IPS-NIHi7 (cell line): Measurements from ENCODE around the gene PAK4.
"Not testable (repeated sequence)": the region's sequence is repeated elsewhere in the genome, so short reads cannot be mapped to it uniquely, and the experiment has no call there.

Experiments
- DNase-seq: peaks from one replicate; pipeline ENCODE4 v3.0.0; 2012; ENCODE audit warnings: mixed read lengths; ENCODE audit errors: extremely low spot score

PAK4 gene

DNA sequence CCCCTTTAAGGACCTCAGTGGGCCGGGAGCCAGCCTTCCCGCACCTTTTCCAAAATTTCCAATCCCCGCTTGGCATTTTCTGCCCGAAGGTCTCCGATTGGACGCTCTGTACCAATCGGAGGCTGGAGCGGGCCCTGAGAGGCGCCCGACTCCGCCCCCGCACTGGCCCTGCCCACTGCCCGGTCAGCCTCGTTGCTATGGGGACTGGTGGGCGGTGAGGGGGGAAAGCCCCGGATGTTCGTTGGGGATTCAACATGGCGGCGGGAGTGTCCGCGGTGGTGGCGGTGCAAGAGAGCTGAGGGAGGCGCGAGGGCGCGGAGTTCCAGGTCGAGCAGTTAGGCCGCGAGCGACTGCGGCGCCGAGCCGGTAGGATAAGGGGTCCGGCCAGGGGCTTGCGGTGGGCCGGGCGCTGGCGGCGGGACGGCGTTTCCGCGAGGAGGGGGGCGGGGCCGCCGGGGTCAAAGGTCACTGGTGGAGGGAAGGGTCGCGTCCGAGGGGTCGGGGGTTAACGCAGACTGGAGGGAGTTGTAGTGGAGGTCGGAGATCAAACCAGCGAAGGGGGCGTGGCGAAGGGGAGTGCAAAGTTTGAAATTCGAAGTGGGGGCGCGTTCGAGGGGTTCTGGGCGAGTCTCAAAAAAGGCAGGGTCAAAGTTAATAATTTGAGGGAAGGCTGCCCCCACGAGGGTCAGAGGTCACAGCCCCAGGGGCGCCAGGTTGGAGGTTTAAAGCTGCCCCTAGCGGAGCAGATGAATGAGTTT lies at the start of gene PAK4:
Gene PAK4, plus strand, starts transcription at position 233 of the 758 bp plus-strand sequence. CDS start 43,768 bp downstream, outside the sequence.
- peak; percentile 100 for DNase-seq

DNA sequence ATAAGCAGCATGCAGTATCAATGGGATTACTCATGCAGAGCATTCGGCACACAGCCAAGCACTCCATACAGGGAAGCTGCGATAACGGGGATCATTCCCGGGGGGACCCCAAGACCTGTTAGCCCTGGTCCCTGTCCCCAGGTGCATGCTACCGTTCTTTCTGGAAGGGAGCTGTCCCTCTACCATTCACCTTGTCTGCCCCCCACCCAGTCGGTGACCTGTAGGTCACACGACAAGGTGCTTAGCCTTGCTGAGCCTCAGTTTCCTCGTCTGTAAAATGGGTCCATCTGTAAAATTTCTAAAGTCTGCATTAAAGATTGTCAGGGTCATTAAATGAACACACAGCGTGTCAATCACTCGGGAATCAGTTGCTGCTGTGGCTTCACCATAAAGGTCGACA lies 48.3 kb upstream of the PAK4 start:
- DNase-seq = no peak

GRCh38 chr19:39078436-39079200 lies 47.0 kb upstream of the PAK4 start:
- DNase-seq = no peak

- DNase-seq = no peak
Observed at GRCh38 chr19:39080431-39080830, 45.2 kb upstream of the PAK4 start.

DNA sequence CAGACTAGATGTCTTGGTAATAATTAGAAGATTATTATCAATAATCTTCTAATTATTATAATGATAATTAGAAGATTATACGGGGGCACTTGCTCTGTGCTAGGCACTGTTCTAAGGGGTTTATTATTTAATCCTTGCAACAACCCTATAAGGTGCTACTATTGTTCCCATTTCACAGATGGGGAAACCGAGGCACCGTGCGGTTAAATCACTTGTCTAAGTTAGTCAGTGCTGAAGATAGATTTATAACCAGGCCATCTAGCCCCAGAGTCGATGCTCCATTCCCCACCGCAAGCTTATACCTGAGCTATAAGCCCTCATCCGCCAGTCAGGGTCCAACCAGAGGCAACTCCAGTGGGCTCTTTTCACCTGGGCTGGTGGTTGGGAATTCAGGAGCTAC lies 43.4 kb upstream of the PAK4 start:
- no peak for DNase-seq

- DNase-seq = no peak
Observed at GRCh38 chr19:39082745-39083598, 42.6 kb upstream of the PAK4 start.

- no peak for DNase-seq
Observed at GRCh38 chr19:39083599-39083982, 42.0 kb upstream of the PAK4 start.

DNA sequence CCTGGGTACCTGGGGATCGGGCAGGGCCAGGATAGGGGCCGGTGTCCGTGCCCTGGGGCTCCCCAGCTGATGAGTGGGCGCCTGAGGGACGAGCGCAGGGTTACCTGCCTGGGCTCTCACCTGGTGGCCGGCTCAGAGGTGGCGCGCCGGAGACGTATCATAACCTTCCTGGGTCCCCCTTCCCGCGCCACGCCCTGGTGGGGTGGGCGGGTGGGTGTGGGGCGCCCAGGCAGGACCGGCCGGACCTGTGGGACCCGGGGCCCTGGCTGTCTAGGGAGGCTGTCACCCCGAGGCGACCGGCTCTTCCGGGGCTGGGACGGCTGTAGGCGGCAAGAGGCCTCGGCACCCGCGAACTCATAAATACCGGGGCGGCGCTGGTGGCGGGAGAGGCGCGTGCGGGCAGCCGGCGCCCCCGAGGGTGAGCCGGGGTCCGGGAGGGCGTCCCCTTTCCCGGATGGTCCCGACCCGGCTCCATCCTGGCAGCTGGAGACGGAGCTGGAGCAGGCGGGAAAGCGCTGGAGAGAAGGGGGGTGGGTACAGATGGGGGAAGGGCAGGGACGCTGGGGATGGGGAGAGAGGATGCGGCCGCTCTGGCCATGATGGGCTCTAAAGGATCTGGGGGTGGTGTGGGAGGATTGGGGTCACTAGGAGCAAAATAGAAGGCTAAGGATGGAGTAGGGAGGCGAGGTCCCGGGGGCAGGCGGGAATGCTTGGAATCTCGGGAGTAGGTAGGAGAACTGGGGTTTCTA lies 41.4 kb upstream of the PAK4 start, which contains the start of gene ACP7:
Gene ACP7, plus strand, starts transcription at position 386 of the 749 bp plus-strand sequence. CDS start 902 bp downstream, outside the sequence.
- DNase-seq = peak; percentile 47

GRCh38 chr19:39084732-39085080 lies 40.9 kb upstream of the PAK4 start:
- no peak for DNase-seq

GRCh38 chr19:39085392-39085791 lies 40.2 kb upstream of the PAK4 start:
- DNase-seq = no peak

GRCh38 chr19:39086386-39086785 lies 39.2 kb upstream of the PAK4 start:
- DNase-seq = no peak

- no peak for DNase-seq
Observed at GRCh38 chr19:39087907-39088686, 37.5 kb upstream of the PAK4 start.

DNA sequence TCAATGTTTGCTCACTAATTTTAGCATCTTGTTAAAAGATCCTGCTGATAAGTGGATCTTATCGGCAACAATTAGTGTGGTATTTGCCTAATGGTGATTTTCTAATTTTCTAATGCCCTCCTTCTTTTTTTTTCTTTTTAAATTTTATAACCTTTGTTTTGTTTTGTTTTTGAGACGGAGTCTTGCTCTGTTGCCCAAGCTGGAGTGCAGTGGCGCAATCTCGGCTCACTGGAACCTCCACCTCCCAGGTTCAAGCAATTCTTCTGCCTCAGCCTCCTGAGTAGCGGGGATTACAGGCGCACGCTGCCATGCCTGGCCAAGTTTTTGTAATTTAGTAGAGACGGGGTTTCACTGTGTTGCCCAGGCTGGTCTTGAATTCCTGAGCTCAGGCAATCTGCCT lies 35.6 kb upstream of the PAK4 start:
- DNase-seq = not testable (repeated sequence)

DNA sequence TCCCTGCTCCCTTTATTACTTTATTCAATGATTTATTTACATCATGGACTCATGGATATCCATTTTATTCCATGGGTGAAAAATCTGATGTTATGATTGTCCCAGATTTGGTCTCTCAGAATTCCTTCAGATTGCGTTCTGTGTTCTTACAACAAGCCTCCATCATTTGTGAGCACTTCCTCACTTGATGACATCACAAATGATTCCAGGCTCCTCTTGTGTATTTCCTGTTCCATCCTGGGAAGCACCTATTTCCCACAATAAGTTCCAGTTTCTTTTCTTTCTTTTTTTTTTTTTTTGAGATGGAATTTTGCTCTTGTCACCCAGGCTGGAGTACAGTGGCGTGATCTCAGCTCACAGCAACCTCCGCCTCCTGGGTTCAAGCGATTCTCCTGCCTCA lies 34.7 kb upstream of the PAK4 start:
- DNase-seq = no peak

DNA sequence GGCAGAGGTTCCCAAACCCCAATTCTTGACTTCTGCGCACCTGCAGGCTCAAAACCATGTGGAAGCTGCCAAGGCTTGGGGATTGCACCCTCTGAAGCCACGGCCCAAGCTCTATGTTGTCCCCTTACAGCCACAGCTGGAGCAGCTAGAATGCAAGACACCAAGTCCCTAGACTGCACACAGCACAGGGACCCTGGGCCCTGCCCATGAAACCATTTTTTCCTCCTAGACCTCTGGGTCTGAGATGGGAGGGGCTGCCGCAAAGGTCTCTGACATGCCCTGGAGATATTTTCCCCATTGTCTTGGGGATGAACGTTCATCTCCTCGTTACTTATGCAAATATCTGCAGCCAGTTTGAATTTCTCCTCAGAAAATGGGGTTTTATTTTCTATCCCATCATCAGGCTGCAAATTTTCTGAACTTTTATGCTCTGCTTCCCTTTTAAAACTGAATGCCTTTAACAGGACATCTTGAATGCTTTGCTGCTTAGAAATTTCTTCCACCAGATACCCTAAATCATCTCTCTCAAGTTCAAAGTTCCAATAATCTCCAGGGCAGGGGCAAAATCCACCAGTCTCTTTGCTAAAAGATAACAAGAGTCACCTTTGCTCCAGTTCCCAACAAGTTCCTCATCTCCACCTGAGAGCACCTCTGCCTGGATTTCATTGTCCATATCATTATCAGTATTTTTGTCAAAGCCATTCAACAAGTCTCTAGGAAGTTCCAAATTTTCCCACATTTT lies 29.6 kb upstream of the PAK4 start:
- not testable (repeated sequence) for DNase-seq

DNA sequence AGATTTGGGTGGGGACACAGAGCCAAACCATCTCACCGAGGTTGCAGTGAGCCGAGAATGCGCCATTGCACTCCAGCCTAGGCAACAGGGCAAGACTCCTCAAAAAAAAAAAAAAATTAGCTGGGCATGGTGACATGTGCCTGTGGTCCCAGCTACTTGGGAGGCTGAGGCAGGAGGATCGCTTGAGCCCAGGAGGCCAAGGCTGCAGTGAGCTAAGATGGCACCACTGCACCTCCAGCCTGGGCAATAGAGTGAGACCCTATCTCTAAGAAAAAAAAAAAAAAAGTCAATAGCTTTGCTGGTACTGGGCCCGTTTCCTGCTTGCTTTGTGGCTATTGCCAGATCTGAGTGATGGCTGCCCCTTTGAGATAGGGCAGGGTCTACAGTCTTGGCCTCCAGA lies 28.3 kb upstream of the PAK4 start:
- no peak for DNase-seq

DNA sequence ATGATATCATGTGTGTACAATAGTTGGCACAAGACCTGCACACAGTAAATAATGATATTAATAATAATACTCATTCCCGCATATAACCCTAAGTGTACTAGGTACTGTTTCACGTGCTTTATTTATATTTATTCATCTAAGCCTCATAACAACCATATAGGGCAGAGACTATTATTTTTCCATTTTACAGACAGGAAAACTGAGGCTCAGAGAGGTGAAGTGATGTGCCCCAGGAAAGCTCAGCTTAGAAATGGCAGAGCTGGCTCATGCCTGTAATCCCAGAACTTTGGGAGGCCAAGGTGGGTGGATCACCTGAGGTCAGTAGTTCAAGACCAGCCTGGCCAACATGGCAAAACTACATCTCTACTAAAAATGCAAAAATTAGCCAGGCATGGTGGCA lies 27.9 kb upstream of the PAK4 start:
- no peak for DNase-seq

GRCh38 chr19:39098365-39099269 lies 27.0 kb upstream of the PAK4 start:
- DNase-seq = peak; percentile 33

- no peak for DNase-seq
Observed at GRCh38 chr19:39099341-39099740, 26.2 kb upstream of the PAK4 start.
